ENCODE results near the gene ABHD14A. TPM values are rescaled to one million over a fixed set of nuclear protein-coding genes. Genes with fewer than 3 reads are reported as not detected.

ABHD14A gene
- total RNA-seq, 3 donors from 2014 or later, result 6.3 to 14.8 (median 9.1) TPM

DNA sequence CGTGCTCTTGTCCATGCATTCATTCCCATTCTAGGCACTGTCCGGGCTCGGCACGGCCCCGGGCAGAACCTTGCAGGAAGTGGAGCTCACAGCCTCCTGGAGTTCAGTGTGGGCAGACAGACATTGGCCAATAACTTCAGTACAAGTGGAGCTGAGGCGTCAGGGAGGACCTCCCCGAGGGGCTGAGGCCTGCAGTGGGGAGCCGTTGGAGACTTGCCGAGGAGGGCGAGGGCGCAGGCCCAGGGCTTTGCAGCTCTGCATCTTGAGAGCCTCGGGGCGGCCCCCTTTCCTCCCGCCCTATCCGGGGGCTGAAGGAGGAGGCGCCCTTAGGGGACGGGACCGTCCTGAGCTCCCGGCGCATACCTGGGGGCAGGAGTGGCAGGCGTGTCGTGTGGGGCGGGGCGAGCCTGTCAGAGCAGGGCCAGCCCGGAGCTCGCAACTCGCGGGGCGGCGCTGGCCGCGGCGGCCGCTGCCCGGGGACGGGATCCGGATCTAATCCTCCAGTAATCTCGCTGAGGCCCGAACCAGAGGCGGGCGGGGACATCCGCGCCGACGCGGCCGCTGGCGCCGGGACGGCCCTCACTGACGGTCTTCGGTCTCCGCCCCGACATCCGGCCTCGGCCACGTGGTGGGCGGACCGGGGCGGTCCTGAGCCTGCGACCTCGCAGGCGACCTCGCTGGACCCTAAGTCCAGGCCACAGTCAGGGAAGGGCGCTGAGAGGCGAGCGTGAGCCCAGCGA is 8.1 kb downstream of the ABHD14A start, which contains the start of gene ACY1:
TSS of gene ACY1 (plus strand) at position 698 of the 740 bp plus-strand sequence. CDS start 530 bp downstream, outside the sequence.
- intact Hi-C loops (cut with DNase I, micrococcal nuclease), result no loop called here
- DNase-seq (peak; percentile 90 to 96 (median 94)), ATAC-seq (peak; percentile 84)
- Histone ChIP-seq H3K36me3 (ENCODE audit: low read depth) (no peaks in the 10 kb centered on the region), H3K9me3 (no peaks in the 10 kb centered on the region), H3K4me1 (ENCODE audit: low read depth) (peaks cover 39% of the 10 kb centered on the region), H3K4me3 (peak within 1 kb of the TSS; percentile 16)
- no peak for TF ChIP-seq CTCF (IDR thresholded peaks at IDR 0.05)

- peak overlapping the region; percentile 16 for H3K4me3 ChIP-seq
- no peaks in the 10 kb centered on the region for H3K36me3 ChIP-seq (ENCODE audit: low read depth)
- DNase-seq (peak in 1 of 3 donors; percentile 52), ATAC-seq (no peak)
- intact Hi-C loops (cut with DNase I, micrococcal nuclease), result no loop called here
- no peak for TF ChIP-seq CTCF (IDR thresholded peaks at IDR 0.05)
- H3K9me3 ChIP-seq, result no peaks in the 10 kb centered on the region
- H3K4me1 ChIP-seq (ENCODE audit: low read depth), result peaks cover 39% of the 10 kb centered on the region
These were observed 8.9 kb downstream of the ABHD14A start for GRCh38 chr3:51983578-51984268.

- DNase-seq, result no peak
- intact Hi-C loops (cut with DNase I, micrococcal nuclease), result no loop called here
- Histone ChIP-seq H3K4me3 (no peak overlapping the region), H3K36me3 (ENCODE audit: low read depth) (no peaks in the 10 kb centered on the region), H3K4me1 (ENCODE audit: low read depth) (peaks cover 39% of the 10 kb centered on the region), H3K9me3 (no peaks in the 10 kb centered on the region)
- no peak for TF ChIP-seq CTCF (IDR thresholded peaks at IDR 0.05)
- ATAC-seq, result no peak
These were observed 9.4 kb downstream of the ABHD14A start for GRCh38 chr3:51984269-51984647.

DNA sequence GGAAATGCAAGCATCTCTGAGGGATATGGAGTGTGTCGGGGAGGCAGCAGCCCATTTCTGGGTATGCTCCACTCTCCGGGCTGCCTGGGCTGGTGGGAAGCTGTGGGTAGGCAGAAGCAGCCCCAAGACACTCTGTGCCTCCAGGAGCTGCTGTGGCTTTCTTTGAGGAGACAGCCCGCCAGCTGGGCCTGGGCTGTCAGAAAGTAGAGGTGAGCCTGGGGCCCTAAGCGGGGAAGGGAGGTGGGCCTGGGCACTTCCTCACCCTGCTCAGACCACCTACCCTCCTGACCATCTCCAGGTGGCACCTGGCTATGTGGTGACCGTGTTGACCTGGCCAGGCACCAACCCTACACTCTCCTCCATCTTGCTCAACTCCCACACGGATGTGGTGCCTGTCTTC is 10.2 kb downstream of the ABHD14A start:
- no peaks in the 10 kb centered on the region for H3K9me3 ChIP-seq
- DNase-seq, result no peak
- H3K4me3 ChIP-seq, result no peak overlapping the region
- intact Hi-C loops (cut with DNase I, micrococcal nuclease), result no loop called here
- no peak for TF ChIP-seq CTCF (IDR thresholded peaks at IDR 0.05)
- H3K36me3 ChIP-seq (ENCODE audit: low read depth), result no peaks in the 10 kb centered on the region
- H3K4me1 ChIP-seq (ENCODE audit: low read depth), result peaks cover 39% of the 10 kb centered on the region
- ATAC-seq, result no peak

DNA sequence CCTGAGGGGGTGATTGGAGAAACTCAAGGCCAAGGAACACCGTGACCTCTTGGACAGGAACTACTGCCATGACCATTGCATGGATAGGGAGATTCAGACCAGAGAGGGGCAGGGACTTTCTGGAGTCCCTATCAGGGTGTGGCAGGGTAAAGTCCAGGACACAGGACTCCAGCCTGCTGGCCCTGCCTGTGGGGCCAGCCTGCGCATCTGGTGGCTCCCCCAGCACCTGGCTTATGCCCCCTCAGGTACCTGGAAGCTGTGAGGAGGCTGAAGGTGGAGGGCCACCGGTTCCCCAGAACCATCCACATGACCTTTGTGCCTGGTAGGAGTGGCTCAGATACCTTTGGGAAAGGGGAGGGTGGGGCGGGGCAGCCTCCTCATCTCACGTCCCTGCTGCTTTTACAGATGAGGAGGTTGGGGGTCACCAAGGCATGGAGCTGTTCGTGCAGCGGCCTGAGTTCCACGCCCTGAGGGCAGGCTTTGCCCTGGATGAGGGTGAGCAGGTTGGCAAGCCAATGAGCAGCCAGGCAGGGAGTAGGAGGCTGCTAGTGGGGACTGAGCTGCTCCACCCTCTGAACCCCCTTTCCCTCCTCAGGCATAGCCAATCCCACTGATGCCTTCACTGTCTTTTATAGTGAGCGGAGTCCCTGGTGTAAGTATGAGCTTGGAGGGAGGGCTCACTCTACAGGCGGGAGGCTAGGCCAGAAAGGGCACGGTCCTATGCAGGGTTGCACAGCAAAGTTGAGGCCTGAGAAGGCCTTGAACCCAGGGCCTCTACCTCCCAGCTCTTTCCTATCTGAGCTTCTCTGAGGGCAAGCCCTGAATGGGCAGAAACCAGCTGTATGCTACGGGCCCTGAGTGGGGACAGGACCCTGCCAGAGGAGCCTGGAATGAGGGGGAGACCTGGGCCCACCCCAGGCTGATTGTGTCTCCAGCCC is 11.4 kb downstream of the ABHD14A start:
- TF ChIP-seq CTCF (IDR thresholded peaks at IDR 0.05), result no peak
- H3K36me3 ChIP-seq (ENCODE audit: low read depth), result no peaks in the 10 kb centered on the region
- peak in 2 of 3 donors; percentile 66 to 71 for DNase-seq
- H3K9me3 ChIP-seq, result no peaks in the 10 kb centered on the region
- no peak overlapping the region for H3K4me3 ChIP-seq
- intact Hi-C loops (cut with DNase I, micrococcal nuclease), result no loop called here
- peaks cover 35% of the 10 kb centered on the region for H3K4me1 ChIP-seq (ENCODE audit: low read depth)
- peak; percentile 42 for ATAC-seq

Measured in mucosa of descending colon (tissue), 3 donors.